ENCODE results near the gene PTPRM. TPM values are rescaled to one million over a fixed set of nuclear protein-coding genes. Genes with fewer than 3 reads are reported as not detected.

The PTPRM gene
- polyA plus RNA-seq, 1 of the 3 experiments (the other 2 are of a cell fraction): 16.0 TPM

DNA sequence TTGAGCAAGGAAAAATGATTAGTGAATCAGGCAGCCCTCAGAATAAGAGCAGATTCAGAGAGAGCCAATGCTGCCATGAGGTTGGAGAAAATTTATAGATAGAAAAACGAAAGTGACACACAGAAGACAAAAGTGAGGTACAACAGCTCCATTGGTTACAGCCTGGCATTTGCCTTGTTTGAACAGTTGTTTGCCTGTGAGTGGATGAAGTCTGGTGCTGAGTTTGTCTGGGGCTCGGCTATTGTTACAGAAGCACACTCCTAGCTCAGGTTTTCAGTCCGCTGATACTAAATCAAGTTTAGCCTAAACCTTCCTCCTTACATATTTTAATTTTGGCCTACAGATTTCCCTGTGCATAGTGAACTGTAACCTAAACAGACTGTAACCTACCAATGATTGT lies 654.3 kb downstream of the PTPRM start:
- TF ChIP-seq RCOR1 (IDR thresholded peaks at IDR 0.05; ENCODE audit: low read length) (no peak), MXI1 (IDR thresholded peaks at IDR 0.05; ENCODE audit: low read depth, low read length) (no peak), GATA2 (CRISPR knock-in tag; IDR thresholded peaks at IDR 0.05) (no peak), RFX5 (IDR thresholded peaks at IDR 0.05; ENCODE audit: low read length) (no peak), PBX3 (IDR thresholded peaks at IDR 0.05) (no peak), TEAD4 (IDR thresholded peaks at IDR 0.05; ENCODE audit: borderline replicate concordance, insufficient read depth) (no peak), POLR2AphosphoS5 (IDR thresholded peaks at IDR 0.05; ENCODE audit: low read depth, low read length) (no peak), USF2 (IDR thresholded peaks at IDR 0.05; ENCODE audit: borderline replicate concordance, low read depth, low read length) (no peak), EZH2phosphoT487 (IDR thresholded peaks at IDR 0.05; ENCODE audit: borderline replicate concordance, low read depth) (no peak), RAD21 (IDR thresholded peaks at IDR 0.05; ENCODE audit: low read length) (no peak), FOXJ3 (CRISPR knock-in tag; IDR thresholded peaks at IDR 0.05) (no peak), JUND (IDR thresholded peaks at IDR 0.05) (no peak), TCF12 (IDR thresholded peaks at IDR 0.05) (no peak), RXRA (IDR thresholded peaks at IDR 0.05; ENCODE audit: borderline replicate concordance, low read depth) (no peak), TAF1 (IDR thresholded peaks at IDR 0.05; ENCODE audit: borderline replicate concordance, low read depth, low read length) (no peak), CHD2 (IDR thresholded peaks at IDR 0.05; ENCODE audit: low read length, partially characterized antibody) (no peak)
- TF ChIP-seq, protein P1, sequence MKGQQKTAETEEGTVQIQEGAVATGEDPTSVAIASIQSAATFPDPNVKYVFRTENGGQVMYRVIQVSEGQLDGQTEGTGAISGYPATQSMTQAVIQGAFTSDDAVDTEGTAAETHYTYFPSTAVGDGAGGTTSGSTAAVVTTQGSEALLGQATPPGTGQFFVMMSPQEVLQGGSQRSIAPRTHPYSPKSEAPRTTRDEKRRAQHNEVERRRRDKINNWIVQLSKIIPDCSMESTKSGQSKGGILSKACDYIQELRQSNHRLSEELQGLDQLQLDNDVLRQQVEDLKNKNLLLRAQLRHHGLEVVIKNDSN (IDR thresholded peaks at IDR 0.05; ENCODE audit: borderline replicate concordance, low read depth): no peak
- TF ChIP-seq, protein P2, sequence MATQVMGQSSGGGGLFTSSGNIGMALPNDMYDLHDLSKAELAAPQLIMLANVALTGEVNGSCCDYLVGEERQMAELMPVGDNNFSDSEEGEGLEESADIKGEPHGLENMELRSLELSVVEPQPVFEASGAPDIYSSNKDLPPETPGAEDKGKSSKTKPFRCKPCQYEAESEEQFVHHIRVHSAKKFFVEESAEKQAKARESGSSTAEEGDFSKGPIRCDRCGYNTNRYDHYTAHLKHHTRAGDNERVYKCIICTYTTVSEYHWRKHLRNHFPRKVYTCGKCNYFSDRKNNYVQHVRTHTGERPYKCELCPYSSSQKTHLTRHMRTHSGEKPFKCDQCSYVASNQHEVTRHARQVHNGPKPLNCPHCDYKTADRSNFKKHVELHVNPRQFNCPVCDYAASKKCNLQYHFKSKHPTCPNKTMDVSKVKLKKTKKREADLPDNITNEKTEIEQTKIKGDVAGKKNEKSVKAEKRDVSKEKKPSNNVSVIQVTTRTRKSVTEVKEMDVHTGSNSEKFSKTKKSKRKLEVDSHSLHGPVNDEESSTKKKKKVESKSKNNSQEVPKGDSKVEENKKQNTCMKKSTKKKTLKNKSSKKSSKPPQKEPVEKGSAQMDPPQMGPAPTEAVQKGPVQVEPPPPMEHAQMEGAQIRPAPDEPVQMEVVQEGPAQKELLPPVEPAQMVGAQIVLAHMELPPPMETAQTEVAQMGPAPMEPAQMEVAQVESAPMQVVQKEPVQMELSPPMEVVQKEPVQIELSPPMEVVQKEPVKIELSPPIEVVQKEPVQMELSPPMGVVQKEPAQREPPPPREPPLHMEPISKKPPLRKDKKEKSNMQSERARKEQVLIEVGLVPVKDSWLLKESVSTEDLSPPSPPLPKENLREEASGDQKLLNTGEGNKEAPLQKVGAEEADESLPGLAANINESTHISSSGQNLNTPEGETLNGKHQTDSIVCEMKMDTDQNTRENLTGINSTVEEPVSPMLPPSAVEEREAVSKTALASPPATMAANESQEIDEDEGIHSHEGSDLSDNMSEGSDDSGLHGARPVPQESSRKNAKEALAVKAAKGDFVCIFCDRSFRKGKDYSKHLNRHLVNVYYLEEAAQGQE (IDR thresholded peaks at IDR 0.05; ENCODE audit: low read depth, low read length): no peak
- no peak overlapping the region for H2AFZ ChIP-seq (ENCODE audit: low read depth)
- POLR2A ChIA-PET: no interaction called here

More for the DNA sequence above, 654.3 kb downstream of the PTPRM start:
- Histone ChIP-seq H3K27ac (ENCODE audit: low read depth in 2 of 2, low read length in 1 of 2) (no peak overlapping the region), H3K9me3 (no peaks in the 10 kb centered on the region), H3F3A (replicated peaks; ENCODE audit: insufficient read depth) (no peaks in the 10 kb centered on the region), H3K4me1 (ENCODE audit: control insufficient read depth in 1 of 2, insufficient read depth in 2 of 2, low read depth in 1 of 2, low read length in 1 of 2) (peaks cover 0 to 5% of the 10 kb centered on the region in 2 experiments; a peak in 1 of 4 replicates), H3K4me2 (no peak overlapping the region), H3K9me2 (no peaks in the 10 kb centered on the region), H3K79me2 (ENCODE audit: insufficient read depth) (no peaks in the 10 kb centered on the region), H4K20me1 (ENCODE audit: insufficient read depth) (no peaks in the 10 kb centered on the region), H3K27me3 (ENCODE audit: insufficient read depth) (no peaks in the 10 kb centered on the region), H3K36me3 (replicated peaks in 1 of 2; ENCODE audit: control insufficient read depth in 1 of 2, insufficient read depth in 2 of 2, low read length in 1 of 2) (no peaks in the 10 kb centered on the region), H3K9ac (no peak overlapping the region), H3K4me3 (ENCODE audit: low read depth in 2 of 2, low read length in 1 of 2) (no peak overlapping the region)
- 50% methylated on average over 3 of the region's 3 CpGs for WGBS (ENCODE audit: low lambda C conversion rate)
- CTCF ChIA-PET: no interaction called here
- no peak for DNase-seq
